Measurements from ENCODE around the gene CDX4.
A peak's percentile ranks its signal among the peaks of the same experiment; 100 is the strongest.
"Not testable (repeated sequence)": the region's sequence is repeated elsewhere in the genome, so short reads cannot be mapped to it uniquely, and the experiment has no call there.

CDX4 gene, protein sequence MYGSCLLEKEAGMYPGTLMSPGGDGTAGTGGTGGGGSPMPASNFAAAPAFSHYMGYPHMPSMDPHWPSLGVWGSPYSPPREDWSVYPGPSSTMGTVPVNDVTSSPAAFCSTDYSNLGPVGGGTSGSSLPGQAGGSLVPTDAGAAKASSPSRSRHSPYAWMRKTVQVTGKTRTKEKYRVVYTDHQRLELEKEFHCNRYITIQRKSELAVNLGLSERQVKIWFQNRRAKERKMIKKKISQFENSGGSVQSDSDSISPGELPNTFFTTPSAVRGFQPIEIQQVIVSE

DNA sequence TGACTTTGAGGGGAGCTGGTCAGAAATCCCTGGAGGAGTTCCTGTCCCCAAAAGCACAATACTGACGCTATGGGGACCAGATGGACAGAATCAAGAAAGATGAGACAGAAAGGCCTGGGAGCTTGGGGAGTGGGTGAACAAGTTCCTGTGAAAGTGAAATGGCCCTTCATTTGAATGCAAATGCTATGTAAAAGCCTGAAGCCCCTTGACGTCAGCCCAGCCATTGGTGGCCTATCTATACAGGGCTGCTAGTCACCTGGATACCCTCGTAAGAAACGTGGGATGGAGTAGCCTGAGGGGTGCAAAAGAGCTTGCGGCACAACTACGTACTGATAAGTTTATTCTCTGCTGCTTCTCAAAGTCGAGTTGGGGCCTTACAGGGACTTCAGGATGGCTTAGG, at the start of gene CDX4:
CDX4 (plus strand) TSS at position 223 of the 400 bp plus-strand sequence. CDS start 201 bp downstream, outside the sequence.
- DNase-seq = no peak

DNA sequence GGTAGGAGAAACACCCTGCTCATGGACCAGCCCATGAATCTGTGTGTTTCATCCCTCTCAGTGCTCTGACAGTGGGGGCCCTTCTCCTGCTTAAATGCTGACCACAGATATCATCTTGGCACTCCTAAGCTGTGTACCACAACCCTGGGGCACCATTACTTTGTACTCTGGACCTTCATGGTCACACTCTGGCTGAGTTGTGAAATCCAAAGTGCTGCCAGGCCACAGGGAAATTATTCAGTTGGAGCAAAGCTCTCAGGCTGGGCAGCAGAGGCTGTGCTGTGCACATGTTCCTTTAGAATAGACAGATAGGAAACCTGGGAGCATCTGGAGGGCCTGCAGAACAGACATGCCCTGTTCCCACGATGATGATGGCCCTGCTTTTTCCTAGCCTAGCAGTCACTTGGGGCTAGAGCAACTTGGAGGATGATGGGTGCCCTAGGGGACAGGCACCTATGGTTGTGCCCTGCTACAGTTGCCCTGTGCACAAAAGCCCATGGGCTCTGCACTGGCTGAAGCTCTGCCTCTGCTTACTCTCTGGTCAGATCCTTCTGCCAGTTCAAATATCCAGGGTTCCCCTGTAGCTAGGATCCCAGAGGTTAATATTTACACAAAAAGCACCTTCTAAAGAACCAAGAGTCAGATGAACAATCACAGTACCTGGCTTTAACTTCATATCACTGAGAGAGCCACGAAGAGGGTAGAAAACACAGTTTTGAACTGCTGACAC, 48.5 kb upstream of the CDX4 start:
- DNase-seq = no peak

DNA sequence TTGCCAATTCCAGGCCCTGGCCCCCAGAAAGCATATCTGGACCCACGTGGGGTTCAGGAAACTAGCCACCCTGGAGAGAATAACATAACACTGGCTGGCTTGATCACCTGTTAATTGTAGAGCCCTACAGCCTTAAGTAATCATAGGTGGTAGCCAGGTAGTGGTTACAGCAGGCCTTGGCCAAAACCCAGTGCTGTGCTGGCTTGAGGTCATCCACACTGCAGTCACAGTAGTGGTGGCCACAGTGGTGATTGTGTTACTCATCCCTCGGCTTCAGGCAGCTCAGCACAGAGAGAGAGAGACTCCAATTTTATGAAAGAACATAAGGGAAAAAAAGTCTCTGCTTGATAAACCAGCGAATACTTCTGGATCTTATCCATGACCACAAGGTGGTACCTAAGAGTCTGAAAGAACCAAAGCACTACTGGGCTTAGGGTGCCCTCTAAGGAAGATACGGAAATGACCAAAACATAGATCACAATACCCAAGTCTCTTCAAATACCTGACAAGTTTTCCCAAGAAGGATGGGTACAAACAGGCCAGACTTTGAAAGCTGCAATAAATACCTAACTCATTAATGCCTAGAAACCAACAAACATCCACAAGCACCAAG, 46.6 kb upstream of the CDX4 start:
- DNase-seq = no peak

DNA sequence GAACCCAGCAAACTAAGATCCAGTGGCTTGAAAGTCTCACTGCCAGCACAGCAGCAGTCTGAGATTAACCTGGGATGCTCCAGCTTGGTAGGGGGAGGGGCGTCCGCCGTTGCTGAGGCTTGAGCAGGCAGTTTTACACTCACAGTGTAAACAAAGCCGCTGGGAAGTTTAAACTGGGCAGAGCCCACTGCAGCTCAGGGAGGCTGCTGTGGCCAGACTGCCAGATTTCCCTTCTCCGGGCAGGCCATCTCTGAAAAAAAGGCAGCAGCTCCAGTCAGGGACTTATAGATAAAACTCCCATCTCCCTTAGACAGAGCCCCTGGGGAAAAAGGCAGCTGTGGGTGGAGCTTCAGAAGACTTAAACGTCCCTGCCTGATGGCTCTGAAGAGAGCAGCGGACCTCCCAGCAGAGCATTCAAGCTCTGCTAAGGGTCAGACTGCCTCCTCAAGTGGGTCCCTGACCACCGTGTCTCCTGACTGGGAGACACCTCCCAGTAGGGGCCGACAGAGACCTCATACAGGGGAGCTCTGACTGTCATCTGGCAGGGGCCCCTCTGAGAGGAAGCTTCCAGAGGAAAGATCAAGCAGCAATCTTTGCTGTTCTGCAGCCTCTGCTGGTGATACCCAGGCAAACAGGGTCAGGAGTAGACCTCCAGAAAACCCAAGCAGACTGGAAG, 45.1 kb upstream of the CDX4 start:
- DNase-seq = no peak

DNA sequence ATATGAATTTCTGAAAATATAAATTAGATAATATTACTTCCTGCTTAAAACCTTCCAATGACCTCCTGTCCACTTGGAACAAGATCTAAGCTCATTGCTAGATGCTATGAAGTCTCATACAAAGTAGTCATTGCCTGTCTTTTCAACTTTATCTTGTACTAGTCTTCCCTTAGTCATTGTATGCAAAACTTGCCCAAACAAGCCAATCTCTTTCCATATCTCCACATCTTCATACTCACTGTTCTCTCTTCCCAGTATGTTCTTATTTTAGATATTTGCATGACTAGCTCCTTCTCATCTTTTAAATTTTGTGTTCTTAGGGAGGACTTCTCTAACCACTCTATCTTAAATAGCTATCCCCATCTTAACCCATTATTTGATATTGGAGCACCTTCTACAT, 33.9 kb upstream of the CDX4 start:
- DNase-seq = no peak

DNA sequence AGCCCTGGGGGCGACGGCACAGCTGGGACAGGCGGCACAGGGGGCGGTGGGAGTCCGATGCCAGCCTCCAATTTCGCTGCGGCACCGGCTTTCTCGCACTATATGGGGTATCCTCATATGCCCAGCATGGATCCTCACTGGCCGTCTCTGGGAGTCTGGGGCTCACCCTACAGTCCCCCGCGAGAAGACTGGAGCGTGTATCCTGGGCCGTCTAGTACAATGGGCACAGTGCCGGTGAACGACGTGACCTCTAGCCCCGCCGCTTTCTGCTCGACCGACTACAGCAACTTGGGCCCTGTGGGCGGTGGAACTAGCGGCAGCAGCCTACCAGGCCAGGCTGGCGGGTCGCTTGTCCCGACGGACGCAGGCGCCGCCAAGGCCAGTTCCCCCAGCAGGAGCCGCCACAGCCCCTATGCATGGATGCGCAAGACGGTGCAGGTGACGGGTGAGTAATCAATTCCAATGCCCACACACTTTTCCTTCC, 500 bp downstream of the CDX4 start:
- DNase-seq = no peak

DNA sequence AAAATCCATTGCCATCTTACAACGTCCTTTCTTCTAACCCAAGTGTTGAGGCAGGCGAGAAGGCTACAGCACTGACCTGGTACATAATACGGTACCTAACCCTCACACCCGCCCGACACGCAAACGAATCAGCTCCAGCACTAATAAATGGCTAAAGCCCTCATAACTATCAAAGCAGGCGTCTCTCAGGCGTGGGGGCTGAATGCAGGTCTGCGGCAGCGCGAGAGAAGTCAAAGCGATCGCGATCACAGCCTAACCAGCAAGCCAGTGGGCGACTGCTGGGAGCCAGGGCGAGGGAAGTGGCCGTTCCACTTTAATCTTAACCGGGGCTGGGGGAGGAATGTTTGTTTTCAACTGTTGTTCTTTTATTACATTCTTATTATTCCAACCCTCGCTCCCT, 1.5 kb downstream of the CDX4 start:
- DNase-seq = peak; percentile 17

DNA sequence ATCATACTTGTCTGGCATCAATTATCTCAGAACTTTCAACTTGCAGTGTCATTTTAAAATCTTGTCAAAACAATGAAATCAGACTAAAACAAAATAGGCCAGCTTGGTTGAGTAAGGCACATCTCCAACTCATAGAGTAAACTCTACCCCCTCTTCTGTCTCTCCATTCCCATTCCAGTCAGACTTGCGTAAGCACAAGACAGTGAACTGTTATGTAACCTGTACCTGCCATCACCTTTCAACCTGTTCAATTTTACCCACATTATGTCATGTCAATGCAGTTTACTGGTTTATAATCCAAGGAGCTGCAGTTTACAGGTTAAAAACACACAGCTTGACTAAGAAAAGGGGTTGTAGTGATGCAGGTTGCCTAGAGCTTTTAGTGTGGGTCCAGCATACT, 8.3 kb downstream of the CDX4 start:
- no peak for DNase-seq

DNA sequence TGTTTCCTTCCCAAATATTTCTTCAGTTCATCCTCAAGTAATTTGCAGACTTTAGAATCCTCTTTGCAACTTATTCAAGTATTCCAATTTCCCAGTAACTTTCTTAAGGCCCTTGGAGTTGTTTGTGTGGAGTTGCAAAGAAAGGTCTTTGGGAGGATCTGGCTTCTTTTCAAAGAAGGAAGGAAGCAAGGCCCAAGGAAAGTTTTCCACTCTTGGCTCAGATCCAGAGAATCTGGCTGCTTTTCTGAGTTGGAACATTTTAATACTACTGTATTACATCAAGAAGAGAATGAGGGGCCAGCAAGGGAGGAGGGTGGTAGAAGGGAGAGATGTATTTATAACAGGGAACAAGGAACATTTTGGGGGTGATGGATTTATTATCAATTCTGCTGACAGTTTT, 10.5 kb downstream of the CDX4 start:
- DNase-seq = no peak

DNA sequence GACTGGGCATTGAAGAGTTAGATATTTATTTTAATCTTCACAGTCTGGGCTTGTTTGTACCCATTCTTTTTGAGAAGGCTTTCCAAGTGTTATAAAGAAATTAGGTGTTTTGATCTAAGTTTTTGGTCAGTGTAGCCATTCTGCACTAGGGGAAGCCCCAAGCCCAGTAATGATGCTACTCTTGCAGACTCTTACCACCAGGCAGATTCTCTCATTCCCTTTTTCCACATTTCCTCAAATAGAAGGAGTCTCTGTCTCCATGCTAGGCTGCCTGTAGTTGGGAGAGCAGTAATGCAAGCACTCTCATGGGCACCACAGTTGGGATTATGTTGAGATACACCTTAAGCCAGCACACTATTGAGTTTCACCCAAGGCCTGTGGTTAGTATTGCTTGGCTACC, 21.5 kb downstream of the CDX4 start:
- no peak for DNase-seq

DNA sequence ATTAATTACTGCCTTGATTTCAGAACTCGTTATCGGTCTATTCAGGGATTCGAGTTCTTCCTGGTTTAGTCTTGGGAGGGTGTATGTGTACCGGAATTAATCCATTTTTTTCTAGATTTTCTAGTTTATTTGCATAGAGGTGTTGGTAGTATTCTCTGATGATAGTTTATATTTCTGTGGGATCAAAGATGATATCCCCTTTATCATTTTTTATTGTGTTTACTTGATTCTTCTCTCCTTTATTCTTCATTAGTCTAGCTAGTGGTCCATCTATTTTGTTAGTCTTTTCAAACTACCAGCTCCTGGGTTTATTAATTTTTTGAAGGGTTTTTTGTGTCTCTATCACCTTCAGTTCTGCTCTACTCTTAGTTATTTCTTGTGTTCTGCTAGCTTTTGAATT, 32.1 kb downstream of the CDX4 start:
- no peak for DNase-seq

DNA sequence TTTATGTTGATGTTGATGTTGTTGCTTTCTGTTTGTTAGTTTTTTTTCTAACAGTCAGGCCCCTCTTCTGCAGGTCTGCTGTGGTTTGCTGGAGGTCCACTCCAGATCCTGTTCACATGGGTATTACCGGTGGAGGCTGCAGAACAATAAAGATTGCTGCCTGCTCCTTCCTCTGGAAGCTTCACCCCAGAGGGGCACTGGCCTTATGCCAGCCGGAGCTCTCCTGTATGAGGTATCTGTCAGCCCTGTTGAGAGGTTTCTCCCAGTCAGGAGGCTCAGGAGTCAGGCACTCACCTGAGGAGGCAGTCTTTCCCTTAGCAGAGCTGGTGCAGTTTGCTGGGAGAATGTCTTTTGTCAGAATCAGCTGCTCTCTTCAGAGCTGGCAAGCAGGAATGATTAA, 34.7 kb downstream of the CDX4 start:
- DNase-seq = no peak

DNA sequence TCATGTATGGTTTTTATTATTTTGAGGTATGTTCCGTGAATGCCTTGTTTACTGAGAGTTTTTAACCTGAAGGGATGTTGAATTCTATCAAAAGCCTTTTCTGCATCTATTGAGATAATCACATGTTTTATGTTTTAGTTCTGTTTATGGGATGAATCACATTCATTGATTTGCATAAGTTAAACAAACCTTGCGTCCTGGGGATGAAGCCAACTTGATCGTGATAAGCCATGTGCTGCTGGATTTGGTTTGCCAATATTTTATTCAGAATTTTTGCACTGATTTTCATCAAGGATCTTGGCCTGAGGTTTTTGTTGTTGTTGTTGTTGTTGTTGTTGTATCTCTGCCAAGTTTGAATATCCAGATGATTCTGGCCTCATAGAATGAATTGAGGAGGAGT, 43.8 kb downstream of the CDX4 start:
- no peak for DNase-seq

DNA sequence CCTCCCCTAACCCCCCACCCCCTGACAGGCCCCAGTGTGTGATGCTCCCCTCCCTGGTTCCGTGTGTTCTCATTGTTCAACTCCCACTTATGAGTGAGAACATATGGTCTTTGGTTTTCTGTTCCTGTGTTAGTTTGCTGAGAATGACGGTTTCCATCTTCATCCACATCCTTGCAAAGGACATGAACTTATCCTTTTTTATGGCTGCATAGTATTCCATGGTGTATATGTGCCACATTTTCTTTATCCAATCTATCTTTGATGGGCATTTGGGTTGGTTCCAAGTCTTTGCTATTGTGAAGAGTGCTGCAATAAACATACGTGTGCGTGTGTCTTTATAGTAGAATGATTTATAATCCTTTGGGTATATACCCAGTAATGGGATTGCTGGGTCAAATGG, 45.3 kb downstream of the CDX4 start:
- not testable (repeated sequence) for DNase-seq
